HG03139 (cell line): ENCODE measurements around the gene EML3.
"Not testable (repeated sequence)": the region's sequence is repeated elsewhere in the genome, so short reads cannot be mapped to it uniquely, and the experiment has no call there.

ENCODE experiments used
- ATAC-seq: cut with Tn5 transposase; IDR thresholded peaks from one replicate; pipeline ENCODE4 v1.9.1; 2021; ENCODE audit not compliant: unreplicated experiment

The EML3 gene

DNA sequence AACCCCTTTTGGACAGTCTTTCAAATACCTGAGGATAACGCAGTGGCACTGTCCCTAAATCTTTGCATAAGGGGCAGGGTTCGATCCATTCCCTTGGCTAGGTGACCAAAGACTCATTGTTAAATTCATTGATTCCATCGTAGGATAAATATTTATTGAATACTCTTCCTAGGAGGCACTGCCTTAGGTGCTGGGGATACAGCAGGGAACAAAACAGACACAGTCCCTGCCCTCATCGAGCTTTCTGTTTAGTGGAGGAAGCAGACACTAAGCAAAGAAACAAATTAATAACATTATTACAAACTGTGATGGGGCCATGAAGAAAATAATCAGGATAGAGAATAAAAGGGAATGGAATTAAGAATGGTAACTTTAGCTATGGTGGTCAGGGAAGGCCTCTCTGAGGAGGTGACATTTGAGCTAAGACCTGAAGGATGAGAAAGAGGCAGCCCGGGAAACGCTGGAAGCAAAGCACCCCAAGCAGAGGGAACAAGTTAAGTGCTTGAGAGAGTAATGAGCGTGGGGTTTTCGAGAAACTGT, 8.5 kb upstream of the EML3 start:
- no peak for ATAC-seq

DNA sequence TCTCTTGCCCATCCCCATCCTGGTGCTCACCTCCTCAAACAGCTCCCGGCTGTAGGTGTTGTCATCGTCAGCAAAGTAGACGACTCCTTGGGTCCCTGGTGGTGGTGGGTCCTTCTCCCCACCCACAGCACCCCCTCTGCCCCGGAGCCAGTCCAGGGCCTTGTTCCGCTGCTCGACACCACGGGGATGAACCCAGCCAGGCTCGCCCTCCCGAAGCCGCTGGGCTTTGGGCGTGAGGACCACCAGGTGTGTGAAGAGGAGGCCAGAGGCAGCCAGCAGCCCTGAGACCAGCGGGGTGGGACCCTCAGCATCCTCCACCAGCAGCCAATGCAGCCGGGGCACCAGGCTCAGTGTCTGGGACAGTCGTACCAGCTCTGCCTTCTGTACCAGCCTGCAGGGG, 4.4 kb upstream of the EML3 start:
- ATAC-seq, result not testable (repeated sequence)

DNA sequence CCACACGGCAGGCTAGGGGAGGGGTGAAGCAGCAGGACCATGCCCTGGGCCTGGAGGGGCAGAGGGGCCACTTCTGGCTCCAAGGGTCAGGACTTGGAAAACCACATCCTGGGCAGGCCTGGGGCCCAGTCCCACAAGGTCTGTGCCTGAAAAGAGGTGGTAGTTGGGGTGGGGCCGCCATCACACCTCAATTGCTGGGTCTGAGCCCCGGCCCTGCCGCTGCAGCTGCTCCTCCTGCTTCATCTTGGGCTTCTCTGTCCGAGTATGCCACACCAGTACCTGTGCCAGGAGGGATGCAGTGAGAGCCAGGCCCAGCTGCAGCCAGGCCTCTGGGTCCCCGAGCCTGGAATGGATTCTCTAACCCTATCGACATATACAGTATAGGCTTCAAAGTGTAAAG, 2.9 kb upstream of the EML3 start:
- no peak for ATAC-seq

DNA sequence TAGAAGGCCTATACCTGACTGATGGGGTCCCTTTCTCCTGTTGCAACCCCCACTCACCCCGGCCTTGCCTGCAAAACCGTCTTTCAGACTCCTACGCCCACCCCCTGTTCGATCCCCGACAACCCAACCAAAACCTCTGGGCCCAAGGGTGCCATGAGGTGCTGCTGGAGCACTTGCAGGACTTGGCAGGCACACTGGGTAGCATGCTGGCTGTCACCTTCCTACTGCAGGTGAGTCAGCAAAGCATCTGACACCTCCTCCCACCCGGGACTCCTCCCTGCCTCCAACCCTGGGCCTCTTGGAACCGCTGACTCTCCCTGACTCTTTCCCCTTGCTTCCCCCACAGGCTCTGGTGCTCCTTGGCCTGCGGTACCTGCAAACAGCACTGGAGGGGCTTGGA, 1.7 kb upstream of the EML3 start:
- ATAC-seq, result no peak

DNA sequence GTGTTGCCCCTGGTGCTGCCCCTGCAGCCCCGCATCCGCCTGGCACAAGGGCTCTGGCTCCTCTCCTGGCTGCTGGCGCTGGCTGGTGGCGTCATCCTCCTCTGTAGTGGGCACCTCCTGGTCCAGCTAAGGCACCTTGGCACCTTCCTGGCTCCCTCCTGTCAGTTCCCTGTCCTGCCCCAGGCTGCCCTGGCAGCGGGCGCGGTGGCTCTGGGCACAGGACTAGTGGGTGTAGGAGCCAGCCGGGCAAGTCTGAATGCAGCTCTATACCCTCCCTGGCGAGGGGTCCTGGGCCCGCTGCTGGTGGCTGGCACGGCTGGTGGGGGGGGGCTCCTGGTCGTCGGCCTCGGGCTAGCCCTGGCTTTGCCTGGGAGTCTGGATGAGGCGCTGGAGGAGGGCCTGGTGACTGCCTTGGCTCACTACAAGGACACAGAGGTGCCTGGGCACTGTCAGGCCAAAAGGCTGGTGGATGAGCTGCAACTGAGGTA, 760 bp upstream of the EML3 start:
- ATAC-seq, result no peak

DNA sequence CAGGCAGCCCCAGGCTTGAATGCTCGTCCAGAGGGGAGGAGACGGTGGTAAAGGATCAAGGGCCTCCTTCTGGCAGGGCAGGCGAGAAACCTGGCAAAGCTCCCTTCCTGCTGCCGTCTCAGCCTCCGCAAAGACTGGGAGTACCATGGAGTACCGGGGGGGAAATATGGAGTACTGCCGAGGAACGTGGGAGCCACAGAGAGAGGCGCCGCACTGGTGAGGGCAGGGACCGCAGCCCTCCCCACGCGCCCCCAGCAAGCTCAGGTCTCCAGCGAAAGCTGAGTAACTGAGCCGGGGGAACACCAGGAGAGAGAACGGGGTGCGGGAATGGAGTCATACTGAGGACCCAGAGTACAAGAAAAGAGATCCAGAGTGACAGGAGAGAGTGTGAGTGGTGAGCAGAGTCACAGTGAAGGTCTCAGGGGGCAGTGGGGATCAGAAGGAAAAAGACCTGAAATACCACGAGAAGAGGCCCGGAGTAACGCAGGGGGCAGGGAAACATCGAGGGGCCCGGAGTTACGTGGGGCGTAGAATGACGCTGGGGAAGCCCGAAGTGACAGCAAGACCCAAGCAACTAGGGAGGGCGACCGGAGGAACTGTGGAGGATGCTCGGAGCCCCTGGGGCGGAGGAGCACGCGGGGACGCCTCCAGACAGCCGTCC, 740 bp downstream of the EML3 start:
- peak; percentile 18 for ATAC-seq

DNA sequence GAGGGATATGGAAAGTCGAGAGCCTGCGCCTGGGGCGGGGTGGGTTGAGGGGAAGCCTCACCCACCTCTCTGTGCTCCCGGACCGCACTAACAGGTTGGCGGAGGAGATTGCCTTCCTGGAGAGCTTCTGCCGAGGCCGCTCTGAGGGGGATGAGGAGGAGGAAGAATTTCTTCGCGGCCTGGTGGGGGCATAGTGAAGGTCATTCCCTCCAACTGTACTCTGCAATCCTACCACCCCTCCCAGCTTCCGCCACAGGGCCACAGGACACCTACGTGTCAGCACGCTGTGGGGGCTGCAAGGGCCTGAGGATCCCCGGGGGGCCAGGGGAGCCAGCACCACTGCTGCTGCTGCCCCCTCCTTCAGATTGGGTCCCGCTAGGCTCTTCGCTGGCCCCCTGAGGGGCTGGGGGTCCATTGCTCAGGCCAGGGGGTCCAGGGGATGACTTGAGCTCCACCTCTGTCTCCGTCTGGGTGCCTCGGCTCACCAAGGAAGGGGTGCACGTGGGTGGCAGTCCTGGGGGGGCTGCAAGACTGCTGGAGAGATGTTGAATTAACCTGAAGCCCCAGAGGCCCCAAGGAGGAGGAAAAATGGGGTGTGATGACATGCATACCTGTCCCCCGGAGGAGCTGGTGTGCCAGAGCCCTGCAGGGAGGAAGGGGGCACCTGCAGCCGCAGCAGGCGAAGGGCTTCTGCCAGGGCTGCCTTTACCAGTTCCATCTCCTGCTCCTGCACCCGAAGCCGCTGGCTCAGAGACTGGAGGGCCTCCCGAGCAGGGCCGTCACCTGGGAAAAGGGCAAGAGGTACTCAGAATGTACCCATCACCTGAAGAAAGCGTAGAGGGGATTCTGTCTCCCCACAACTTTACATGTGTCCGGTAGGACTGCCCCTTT, 1.5 kb downstream of the EML3 start:
- ATAC-seq, result no peak

DNA sequence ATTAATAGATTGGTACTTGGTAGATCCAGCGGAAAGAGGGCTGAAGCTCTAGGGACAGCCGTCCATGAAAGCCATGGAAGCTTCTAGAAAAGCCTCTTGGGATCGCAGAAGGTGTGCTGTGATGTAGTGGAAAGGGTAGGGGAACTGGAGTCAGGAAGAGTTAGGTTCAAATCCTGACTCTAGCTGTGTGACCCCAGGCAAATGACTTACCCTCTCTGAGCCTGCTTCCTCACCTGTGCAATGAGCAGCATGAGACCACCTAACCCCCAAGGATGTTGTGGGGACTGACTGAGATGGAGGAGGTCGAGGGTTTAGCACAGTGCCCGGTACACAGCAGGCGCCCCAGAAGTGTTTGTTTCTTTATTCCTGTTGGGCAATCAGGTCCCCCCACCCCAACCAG, 2.2 kb downstream of the EML3 start:
- ATAC-seq, result no peak

DNA sequence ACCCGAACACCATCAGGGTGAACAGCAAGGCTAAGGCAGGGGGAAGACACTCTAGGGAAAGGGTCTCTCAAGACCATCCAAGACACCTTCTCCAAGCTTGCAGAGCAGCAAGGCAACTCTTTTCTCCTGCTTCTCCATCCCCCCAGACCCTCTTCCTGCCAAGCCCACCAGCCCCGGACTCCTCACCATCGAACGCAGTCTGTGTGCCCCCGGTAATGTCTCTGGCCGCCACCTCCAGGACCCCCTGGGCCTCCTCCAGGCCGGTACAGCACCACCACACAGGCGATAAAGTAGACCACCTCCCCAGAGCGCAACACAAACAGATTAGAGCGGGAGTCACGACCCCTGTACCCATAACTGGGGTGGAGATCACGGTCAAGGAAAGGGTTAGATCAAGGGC, 3.8 kb downstream of the EML3 start:
- no peak for ATAC-seq

DNA sequence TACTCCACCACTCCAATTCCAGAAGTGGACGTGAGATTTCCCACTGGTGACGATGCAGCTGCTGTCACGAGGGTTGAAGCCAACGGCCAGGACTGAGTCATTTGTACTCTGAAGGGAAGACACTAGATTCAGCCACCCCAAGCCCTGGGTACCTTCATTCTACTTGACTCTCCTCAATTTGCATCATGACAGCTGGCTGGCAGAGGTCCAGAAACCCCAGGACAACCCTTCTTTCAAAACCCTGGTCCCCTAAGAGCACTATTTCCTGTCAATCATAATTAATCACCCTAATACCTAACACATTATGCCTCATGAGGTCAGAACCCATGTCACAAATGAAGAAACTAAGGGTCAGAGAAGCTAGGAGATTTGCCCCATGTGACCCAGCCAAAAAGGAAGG, 4.9 kb downstream of the EML3 start:
- ATAC-seq, result no peak

DNA sequence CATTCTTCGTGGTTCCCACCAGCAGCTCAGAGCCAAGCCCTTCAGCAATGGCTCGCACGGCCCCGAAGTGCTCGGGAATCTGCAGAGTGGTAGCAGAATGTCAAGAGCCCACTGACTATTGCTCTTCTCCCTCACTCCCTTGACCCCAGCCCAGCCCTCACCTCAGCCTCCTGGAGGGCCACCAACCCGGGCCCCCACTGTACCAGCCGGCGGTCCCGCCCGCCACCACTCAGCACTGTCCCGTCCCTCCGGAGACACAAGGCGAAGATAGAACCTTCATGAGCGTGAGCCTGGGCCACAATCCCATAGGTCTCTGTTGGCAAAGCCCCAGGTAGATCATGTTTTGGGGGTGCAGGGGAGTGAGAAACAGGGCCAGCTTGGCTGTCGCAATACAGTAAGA, 6.7 kb downstream of the EML3 start:
- ATAC-seq, result no peak

DNA sequence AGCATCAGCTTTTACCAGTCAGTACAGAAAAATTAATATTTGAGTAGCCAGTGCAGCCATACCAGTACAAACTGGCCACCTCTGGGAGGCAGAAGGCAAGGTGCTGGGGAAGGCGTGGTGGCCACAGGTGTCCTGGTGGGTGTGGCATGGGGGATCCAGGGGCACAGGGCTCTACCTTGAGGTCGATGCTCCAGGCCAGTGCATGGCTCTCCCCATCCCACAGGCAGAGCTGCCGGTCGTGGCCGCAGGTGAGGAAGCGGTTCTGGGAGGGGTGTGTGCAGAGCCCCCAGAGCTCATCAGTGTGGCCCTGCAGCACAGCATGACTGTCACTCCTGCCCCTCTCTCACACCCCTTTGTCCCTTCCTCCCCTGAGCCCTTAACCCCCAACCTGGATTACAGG, 7.1 kb downstream of the EML3 start:
- ATAC-seq, result no peak

DNA sequence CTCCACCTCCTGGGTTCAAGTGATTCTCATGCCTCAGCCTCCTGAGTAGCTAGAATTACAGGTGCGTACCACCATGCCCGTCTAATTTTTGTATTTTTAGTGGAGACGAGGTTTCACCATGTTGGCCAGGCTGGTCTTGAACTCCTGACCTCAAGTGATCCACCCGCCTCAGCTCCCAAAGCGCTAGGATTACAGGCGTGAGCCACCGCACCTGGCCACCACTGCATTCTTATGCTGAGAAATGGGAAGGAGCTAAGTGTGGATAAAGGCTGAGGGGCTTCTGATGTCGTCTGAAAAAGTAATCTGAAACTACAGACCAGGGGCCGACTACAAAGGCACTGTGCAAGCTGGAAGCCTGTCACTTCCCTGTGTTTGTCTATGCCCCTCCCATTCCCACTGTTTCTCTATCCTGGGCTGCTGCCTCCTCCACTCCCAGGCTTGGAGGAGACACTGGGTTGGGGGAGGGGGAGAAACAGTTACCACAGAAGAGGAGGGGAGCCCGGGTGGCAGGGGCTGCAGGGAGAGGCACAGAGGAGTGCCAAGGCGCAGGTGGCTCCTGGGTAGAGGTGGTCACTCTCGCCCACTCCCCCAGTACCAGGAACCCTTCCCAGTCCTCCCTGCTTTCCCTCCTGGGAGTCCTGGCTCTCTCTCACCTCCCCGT, 8.0 kb downstream of the EML3 start:
- no peak for ATAC-seq

DNA sequence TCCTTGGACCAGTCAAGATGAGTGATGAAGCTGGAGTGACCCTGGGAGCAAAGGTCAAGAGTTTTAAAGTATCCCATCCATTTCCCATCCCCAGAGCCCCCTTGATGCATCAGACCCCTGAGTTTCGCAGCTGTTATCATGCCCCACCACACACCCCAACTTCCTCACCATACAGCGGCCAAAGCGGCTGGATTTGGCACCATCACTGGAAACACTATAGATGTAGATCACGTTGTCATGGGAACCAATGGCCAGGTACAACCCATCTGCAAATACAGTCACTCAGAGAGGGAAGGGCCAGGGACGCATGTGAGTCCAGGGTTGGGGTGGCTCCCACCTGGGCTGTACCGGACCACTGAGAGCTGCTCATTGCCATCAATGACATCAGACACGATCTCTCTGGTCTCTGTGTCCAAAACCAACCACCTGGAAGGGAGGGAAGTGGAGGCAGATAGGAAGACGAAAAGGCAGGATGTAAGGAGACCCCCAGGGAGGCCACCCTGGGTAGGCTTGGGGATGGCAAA, 8.7 kb downstream of the EML3 start:
- ATAC-seq, result no peak

DNA sequence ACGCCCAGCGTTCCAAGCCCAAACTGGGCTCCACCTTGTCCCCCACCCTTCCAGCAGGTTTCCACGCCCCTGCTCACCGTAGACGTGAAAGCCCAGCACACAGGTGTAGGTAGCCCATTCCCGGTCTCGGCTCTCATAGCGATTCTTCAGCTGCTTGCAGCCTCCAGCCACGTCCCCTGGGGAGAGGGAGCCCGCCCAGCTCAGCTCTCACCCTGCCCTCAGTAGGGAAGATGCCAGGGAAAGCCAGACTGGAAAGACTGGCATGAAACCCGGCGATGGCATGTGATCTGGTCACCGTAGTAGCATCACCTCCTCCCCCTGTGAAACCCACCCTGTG, 9.5 kb downstream of the EML3 start:
- no peak for ATAC-seq

DNA sequence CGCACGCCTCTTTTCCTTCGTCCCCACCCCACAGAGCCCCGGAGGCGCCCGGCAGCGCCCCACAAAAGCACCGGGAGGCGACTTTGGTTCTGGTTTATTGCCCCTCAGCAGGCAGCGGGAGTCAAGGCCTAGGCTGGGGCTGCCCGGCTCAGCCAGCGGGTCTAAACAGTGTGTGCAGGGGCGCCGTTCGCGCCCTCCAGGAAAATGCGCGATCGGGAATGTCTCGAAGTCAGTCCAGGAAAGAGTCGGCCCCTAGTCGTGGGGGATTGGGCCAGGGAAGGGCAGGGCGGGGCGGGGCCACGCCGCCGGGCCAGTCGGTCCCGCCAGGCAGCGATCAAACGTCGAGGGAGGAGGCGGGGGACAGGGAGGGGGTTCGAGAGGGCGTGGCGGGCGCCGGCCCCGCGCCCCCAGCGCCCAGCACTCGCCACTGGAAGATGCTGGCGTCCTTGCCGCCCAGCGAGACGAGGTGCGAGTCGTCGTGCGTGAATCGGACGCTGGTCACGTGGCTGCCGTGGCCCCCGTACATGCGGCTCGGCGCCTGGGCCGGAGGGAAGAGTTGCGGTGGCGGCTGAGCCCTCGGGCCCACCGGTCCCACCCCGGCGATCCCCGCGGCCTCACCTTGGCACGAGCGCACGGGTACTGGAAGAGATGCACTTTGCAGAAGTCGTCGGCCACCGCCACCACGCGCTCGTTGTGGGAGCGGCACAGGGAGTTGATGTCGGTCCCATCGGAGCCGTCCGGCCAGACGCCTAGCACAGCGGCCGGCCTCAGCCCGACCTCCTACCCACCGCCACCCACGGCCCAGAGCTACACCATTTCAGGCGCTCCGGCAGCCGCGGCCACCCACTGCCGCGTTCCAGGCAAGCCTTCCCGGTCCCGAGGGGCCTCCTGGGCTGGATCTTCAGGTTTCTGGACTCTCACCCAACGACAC, 10.2 kb downstream of the EML3 start:
- ATAC-seq, result no peak

DNA sequence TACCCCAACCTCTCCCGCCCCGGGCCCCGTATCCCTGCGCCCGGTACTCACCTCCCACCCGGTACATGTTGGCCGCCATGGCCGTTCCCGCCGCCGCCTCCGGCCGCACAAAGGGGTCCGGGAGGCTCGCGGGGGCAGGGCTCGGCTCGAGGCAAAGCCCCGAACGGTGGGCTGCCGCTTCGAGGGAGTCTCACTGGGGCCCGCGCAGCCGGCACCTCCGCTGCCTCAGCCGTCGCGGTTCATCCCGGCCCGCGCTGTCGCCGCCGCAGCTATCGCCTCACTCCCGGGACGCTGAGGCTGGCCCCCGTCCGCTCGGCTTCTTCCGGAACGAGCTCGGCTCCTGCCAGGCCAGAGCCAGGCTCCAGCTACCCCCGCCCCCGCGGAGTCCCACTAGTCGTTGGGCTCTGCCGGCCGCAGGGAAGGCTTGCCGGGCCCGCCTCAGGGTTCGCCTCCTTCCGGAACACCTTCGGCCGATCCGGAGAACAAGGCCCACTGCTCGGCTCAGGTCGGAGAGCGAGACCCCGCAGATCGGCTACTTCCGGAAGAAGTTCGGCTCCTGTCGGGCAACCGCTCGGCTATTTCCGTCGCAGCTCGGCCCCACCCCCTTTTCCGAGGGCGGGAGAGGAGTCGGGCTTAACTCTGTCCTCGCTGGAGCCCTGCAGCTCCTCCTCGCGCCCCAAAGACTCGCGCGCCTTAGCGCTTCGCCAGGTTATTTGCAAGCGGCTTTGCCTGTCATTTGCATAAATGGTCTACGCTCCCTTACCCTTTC, 11.0 kb downstream of the EML3 start, which contains the start of gene MTA2:
MTA2 (minus strand) TSS at position 494 of the 769 bp plus-strand sequence; CDS start at position 79, 415 bp downstream.
- peak; percentile 64 for ATAC-seq

DNA sequence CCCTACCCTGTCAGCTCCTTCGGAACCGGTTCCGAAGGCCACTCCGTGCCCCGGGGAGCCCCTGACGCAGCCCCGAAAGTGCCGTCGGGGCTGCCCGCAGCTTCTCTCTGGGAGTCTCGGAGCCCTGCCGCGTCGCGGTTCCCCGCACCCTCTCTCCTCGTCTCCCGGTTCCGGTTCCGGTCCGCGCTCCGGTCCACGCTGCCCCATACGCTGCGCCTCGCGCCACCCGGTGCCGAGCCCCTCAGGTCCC, 11.5 kb downstream of the EML3 start:
- ATAC-seq, result peak; percentile 4

DNA sequence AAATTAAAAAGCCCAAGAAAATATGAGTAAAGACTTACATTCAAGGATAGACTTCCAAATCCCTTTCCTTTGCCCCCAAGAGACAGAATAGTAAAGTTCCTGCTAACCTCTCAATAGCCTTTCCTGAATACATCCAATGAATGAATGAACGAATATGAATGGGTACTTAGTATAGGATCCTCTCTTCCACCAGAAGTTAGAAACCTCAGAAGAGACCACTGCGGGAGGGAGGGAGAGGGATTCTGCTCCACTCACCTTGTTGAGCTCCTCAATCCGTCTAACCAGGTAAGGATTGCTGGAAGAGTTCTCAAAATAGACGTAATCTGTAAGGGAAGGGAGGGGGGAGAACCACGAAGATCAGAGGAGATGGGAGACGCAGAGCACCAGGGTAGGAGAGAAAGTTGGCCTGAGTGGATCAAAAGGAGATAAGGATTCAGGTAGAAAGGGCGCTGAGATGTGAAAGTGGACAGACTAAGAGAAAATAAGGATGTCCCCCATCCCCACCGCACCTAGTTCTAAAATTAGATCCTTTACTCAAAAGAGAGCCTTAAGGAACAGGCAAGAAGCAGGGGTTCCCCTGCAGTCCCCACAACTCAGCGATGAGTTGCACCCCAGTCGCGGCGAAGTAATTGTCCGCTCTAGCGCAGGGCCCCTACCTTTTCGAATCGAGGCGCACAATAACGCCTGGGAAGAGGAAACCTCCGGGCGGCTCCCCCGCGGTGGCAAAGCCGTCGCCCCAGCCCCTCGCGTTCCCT, 12.0 kb downstream of the EML3 start:
- ATAC-seq, result no peak
